Type B pancreatic cell (in vitro differentiated cells): Measurements from ENCODE around the gene CYB5R3. TPM values are rescaled to one million over a fixed set of nuclear protein-coding genes. Genes with fewer than 3 reads are reported as not detected.
"Not testable (repeated sequence)": the region's sequence is repeated elsewhere in the genome, so short reads cannot be mapped to it uniquely, and the experiment has no call there.

Experiments used
- DNase-seq: peaks from one replicate; pipeline ENCODE4 v3.0.0; 2021; ENCODE audit warnings: mixed read lengths; ENCODE audit not compliant: unreplicated experiment; ENCODE audit errors: extremely low spot score
- H3K27ac Mint-ChIP-seq: 2 replicates; pipeline ENCODE4 v1.8.0; 2021; ENCODE audit warnings: mild to moderate bottlenecking, mixed read lengths
- H3K27me3 Mint-ChIP-seq: 2 replicates; pipeline ENCODE4 v1.8.0; 2021; ENCODE audit warnings: mixed read lengths
- H3K36me3 Mint-ChIP-seq: 2 replicates; pipeline ENCODE4 v1.8.0; 2021; ENCODE audit warnings: mixed read lengths
- H3K4me1 Mint-ChIP-seq: one replicate; pipeline ENCODE4 v1.8.0; 2021; ENCODE audit warnings: mixed read lengths; ENCODE audit not compliant: unreplicated experiment
- H3K4me3 Mint-ChIP-seq: 2 replicates; pipeline ENCODE4 v1.8.0; 2021; ENCODE audit warnings: mild to moderate bottlenecking, mixed read lengths
- H3K9me3 Mint-ChIP-seq: 2 replicates; pipeline ENCODE4 v1.8.0; 2021; ENCODE audit warnings: mixed read lengths
- total RNA-seq: library from RNA; stranded (reverse); gene quantifications from 2 replicates; pipeline ENCODE4 v1.2.1, GENCODE V29; 2021; ENCODE audit warnings: low replicate concordance

CYB5R3 gene
- total RNA-seq, 1 donor from 2014 or later, result 102 TPM

DNA sequence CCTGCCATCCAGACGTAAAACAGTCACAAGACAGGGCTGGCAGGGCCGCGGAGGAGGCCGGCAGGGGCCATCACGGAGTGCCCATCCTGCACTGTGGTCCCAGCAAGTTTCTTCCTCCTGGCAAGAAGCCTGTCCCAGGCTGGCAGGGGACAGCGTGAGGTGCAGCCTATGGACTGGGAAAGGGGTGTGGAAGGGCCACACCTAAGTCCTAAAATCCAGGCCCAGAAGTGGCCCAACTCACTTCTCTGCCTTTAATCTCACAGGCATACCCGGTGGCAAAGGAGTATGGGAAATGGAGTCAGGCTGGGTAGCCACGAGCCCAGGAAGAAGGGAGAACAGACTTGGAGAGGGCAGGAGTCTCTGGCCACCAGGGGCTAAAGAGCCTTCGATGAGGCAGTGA lies 78.6 kb downstream of the CYB5R3 start:
- not testable (repeated sequence) for H3K4me3 Mint-ChIP-seq, H3K36me3 Mint-ChIP-seq, DNase-seq, H3K27me3 Mint-ChIP-seq, H3K9me3 Mint-ChIP-seq, H3K27ac Mint-ChIP-seq, H3K4me1 Mint-ChIP-seq

DNA sequence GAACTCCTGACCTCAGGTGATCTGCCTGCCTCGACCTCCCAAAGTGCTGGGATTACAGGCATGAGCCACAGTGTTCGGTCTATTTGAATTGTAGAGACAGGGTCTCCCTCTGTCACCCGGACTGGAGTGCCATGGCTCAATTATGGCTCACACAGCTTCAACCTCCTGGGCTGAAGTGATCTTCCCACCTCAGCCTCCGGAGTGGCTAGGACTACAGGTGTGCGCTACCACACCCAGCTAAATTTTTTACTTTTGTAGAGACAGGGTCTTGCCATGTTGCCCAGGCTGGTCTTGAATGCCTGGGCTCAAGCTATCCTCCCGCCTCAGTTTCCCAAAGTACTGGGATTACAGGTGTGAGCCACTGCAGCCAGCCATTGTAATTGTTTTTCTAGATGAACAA lies 81.2 kb downstream of the CYB5R3 start:
- H3K4me3 Mint-ChIP-seq, DNase-seq, H3K4me1 Mint-ChIP-seq, H3K27me3 Mint-ChIP-seq, H3K36me3 Mint-ChIP-seq, H3K27ac Mint-ChIP-seq, H3K9me3 Mint-ChIP-seq: not testable (repeated sequence)

Other genes starting within 250 kb of the CYB5R3 start
- 0.21 and 0.53 TPM in 2 replicates for gene NFAM1, start 217.0 kb downstream of the CYB5R3 start, total RNA-seq
- 76.0 and 102 TPM in 2 replicates for gene RRP7A, start 129.6 kb downstream of the CYB5R3 start, total RNA-seq
- 2.8 and 3.9 TPM in 2 replicates for gene SERHL2, start 95.4 kb downstream of the CYB5R3 start, total RNA-seq
- gene POLDIP3, start 34.5 kb downstream of the CYB5R3 start, total RNA-seq, result 75.6 and 86.9 TPM in 2 replicates
- 0.86 and 1.1 TPM in 2 replicates for gene ATP5MGL, start 8.8 kb downstream of the CYB5R3 start, total RNA-seq
- 20.2 and 76.3 TPM in 2 replicates for gene A4GALT, start 71.5 kb upstream of the CYB5R3 start, total RNA-seq
- 29.3 and 34.6 TPM in 2 replicates for gene ARFGAP3, start 207.9 kb upstream of the CYB5R3 start, total RNA-seq